ENCODE data around the gene ECEL1.
"Not testable (repeated sequence)": the region's sequence is repeated elsewhere in the genome, so short reads cannot be mapped to it uniquely, and the experiment has no call there.

ECEL1 gene

DNA sequence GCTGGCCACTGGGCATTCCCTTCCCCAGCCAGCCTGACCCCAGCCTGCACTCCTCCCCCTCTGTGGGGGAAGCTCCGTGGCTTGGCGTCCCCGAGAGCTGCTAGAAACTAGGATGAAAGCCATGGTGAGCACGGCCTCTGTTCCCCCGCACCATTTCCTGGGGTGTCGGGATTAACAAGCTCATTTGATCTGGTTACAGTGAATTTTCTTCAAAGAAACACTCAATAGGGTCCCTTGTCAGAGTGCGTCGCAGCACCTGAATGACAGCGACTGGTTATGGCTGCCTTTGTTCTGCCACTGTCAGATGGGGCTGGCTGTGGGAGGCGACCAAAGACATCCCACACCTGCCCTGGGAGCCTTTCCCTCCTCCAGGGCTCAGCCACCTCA, 39.3 kb downstream of the ECEL1 start:
- Histone ChIP-seq H3K9me3 (ENCODE audit: control insufficient read depth in 1 of 2, low read length in 2 of 2) (no peaks in the 10 kb centered on the region), H3K4me1 (ENCODE audit: control insufficient read depth in 1 of 2, insufficient read depth in 2 of 2, low read length in 2 of 2) (no peaks in the 10 kb centered on the region), H3K36me3 (ENCODE audit: control insufficient read depth in 1 of 2, insufficient read depth in 2 of 2, low read length in 2 of 2) (no peaks in the 10 kb centered on the region), H3K4me3 (ENCODE audit: low read depth in 1 of 2, low read length in 2 of 2) (no peak overlapping the region), H3K27ac (ENCODE audit: low read length) (no peak overlapping the region), H3K27me3 (ENCODE audit: low read depth, low read length) (no peaks in the 10 kb centered on the region)

DNA sequence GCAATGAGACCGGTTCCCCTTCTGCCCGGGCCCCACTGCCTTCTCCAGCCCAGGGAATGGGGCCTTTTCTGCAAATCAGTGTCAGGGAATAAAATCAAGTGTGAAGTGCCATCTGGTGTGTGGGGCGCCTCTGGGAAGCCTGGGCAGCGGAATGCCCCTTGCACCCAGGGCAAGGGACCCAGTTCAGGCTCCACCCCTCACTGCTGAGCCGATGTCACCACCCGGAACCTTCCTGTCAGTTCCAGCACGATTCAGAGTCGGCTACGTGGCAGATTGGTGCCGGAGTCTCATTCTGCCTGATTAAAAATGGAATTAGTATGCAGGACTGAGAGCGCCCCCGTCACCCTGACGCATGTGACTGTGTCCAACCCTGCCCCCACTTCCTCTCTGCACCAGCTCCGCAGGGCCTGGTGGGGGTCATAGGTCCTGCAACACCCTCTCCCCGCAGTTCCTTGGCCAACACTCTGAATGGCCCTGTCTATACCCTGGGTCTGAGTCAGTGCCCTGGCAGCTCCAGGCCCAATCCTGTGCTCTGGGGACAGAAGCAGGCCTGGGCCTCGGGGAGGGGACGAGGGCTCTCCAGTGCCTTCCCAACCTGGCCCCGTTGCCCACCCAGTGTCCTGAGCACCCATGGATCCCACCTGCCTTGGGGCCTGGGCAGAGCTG, 39.9 kb downstream of the ECEL1 start:
- Histone ChIP-seq H3K27ac (ENCODE audit: low read length) (no peak overlapping the region), H3K9me3 (ENCODE audit: control insufficient read depth in 1 of 2, low read length in 2 of 2) (no peaks in the 10 kb centered on the region), H3K36me3 (ENCODE audit: control insufficient read depth in 1 of 2, insufficient read depth in 2 of 2, low read length in 2 of 2) (no peaks in the 10 kb centered on the region), H3K4me3 (ENCODE audit: low read depth in 1 of 2, low read length in 2 of 2) (no peak overlapping the region), H3K4me1 (ENCODE audit: control insufficient read depth in 1 of 2, insufficient read depth in 2 of 2, low read length in 2 of 2) (no peaks in the 10 kb centered on the region), H3K27me3 (ENCODE audit: low read depth, low read length) (no peaks in the 10 kb centered on the region)

DNA sequence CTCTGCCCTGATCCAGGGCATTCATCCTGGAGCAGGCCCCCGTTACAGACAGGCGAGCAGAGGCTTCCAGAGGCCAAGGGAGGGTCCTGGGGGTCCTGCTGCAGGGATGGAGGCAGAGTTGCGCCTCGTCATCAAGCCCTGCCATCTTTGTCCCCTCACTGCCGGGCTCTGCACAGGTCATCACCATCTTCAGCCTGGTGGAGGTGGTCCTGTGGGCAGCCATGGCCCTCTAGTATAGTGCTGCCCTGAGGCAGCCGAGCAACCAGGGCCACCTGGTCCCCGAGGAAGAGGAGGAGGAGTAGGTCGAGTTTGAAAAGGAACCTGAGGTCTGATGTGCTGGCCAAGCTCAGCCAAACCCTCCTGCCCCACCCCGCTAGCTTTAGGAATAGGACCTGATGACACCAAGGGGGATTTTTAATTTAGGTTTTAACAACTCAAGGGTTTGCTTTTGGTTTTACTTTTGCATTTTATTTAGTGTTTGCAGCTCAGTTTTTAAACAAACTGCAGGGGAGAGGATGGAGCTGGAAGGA, 40.5 kb downstream of the ECEL1 start:
- Histone ChIP-seq H3K27me3 (ENCODE audit: low read depth, low read length) (no peaks in the 10 kb centered on the region), H3K36me3 (ENCODE audit: control insufficient read depth in 1 of 2, insufficient read depth in 2 of 2, low read length in 2 of 2) (no peaks in the 10 kb centered on the region), H3K27ac (ENCODE audit: low read length) (no peak overlapping the region), H3K9me3 (ENCODE audit: control insufficient read depth in 1 of 2, low read length in 2 of 2) (no peaks in the 10 kb centered on the region), H3K4me3 (ENCODE audit: low read depth in 1 of 2, low read length in 2 of 2) (no peak overlapping the region), H3K4me1 (ENCODE audit: control insufficient read depth in 1 of 2, insufficient read depth in 2 of 2, low read length in 2 of 2) (no peaks in the 10 kb centered on the region)

DNA sequence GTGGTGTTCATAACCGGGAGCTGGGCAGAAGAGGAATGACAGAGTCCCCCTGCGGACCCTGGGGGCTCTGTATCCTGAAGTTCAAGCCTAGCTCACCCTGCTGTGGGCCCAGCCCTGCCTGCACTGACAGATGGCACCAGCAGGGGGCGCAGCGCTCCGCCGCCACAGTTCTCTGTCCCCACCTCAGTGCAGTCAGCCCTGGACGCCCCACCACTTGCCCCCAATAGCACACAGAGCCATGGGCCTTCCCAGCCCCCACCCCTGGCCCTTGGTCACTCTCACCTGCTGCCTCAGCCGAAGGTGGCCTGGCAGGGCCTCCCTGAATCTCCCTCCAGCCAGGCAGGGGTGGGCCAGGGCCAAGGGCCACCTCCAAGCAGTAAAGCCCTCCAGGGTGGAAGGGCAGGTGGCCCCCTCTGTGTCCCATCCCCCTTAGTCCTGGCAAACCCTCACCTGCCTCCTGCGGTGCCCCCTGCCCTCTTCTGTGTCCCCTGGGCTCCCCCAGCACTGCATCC, 41.3 kb downstream of the ECEL1 start:
- H3K4me1 ChIP-seq (ENCODE audit: control insufficient read depth in 1 of 2, insufficient read depth in 2 of 2, low read length in 2 of 2); H3K9me3 ChIP-seq (ENCODE audit: control insufficient read depth in 1 of 2, low read length in 2 of 2); H3K4me3 ChIP-seq (ENCODE audit: low read depth in 1 of 2, low read length in 2 of 2); H3K36me3 ChIP-seq (ENCODE audit: control insufficient read depth in 1 of 2, insufficient read depth in 2 of 2, low read length in 2 of 2); H3K27ac ChIP-seq (ENCODE audit: low read length); H3K27me3 ChIP-seq (ENCODE audit: low read depth, low read length): not testable (repeated sequence)

DNA sequence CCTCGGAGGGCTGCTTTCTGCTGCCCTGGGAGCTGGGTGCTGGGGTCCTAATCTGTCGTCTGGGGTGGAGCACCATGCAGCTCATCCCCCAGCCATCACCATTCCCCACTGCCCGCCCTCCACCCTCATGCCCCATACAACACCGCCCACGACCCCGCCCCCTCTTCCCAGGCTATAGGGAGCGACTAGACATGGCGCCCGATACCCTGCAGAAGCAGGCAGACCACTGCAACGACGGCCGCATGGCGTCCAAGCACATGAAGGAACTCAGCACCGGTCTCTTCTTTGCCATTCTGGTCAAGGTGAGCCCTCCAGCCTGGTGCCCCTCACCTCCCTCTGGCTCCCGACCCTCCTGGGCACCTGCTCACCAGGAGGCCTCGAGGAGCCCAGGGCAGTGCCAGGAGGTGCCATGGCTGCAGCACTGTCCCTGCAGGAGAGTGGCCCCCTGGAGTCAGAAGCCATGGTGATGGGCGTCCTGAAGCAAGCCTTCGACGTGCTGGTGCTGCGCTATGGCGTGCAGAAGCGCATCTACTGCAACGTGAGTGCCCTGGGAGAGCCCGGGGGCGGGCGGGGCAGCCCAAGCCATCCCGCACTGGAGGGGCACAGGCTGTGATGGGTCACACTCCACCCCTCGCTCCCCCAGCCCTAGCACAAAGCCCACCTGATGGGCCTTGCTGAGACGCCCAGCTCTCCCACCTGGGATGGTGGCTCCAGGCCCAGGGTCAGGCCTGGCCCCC, 42.3 kb downstream of the ECEL1 start:
- not testable (repeated sequence) for H3K27me3 ChIP-seq (ENCODE audit: low read depth, low read length); H3K4me1 ChIP-seq (ENCODE audit: control insufficient read depth in 1 of 2, insufficient read depth in 2 of 2, low read length in 2 of 2); H3K9me3 ChIP-seq (ENCODE audit: control insufficient read depth in 1 of 2, low read length in 2 of 2); H3K36me3 ChIP-seq (ENCODE audit: control insufficient read depth in 1 of 2, insufficient read depth in 2 of 2, low read length in 2 of 2); H3K27ac ChIP-seq (ENCODE audit: low read length); H3K4me3 ChIP-seq (ENCODE audit: low read depth in 1 of 2, low read length in 2 of 2)

DNA sequence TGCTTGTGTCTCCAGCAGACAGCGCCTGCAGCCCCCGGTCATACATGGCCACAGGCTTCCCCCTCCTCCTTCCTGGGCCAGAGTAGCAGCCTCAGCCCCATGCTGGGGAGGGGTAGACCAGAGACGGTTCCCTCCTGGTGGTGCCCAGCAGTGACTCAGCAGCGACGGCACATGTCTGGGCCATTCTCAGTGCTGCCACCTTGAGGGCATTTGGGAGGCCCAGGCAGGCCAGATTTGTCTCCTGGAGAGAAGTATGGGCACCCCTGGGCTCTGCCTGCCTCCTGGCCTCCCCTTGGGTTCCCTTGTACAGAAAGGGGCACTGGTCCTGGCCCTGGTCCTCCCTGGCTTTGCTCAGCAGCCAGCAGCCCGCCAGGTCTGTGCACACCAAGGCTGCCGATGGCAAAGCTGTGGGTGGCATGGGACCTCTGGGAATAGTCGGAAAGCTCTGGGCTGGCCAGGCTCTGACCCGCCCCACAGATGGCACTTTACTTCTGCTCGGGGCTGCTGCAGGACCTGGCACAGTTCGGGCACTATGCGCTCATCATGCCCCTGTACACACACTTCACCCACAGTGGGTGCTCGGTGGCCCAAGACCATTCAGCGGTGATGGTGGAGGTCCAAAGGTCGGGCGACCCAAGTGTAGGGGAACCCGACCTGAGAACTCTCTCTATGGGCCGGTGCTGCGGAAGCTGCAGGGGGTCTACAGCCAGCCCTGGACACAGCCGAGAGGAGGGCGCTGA, 43.1 kb downstream of the ECEL1 start:
- no peaks in the 10 kb centered on the region for H3K27me3 ChIP-seq (ENCODE audit: low read depth, low read length)
- H3K27ac ChIP-seq (ENCODE audit: low read length) = no peak overlapping the region
- no peak overlapping the region for H3K4me3 ChIP-seq (ENCODE audit: low read depth in 1 of 2, low read length in 2 of 2)
- H3K9me3 ChIP-seq (ENCODE audit: control insufficient read depth in 1 of 2, low read length in 2 of 2) = no peaks in the 10 kb centered on the region
- H3K36me3 ChIP-seq (ENCODE audit: control insufficient read depth in 1 of 2, insufficient read depth in 2 of 2, low read length in 2 of 2) = no peaks in the 10 kb centered on the region
- H3K4me1 ChIP-seq (ENCODE audit: control insufficient read depth in 1 of 2, insufficient read depth in 2 of 2, low read length in 2 of 2) = no peaks in the 10 kb centered on the region

DNA sequence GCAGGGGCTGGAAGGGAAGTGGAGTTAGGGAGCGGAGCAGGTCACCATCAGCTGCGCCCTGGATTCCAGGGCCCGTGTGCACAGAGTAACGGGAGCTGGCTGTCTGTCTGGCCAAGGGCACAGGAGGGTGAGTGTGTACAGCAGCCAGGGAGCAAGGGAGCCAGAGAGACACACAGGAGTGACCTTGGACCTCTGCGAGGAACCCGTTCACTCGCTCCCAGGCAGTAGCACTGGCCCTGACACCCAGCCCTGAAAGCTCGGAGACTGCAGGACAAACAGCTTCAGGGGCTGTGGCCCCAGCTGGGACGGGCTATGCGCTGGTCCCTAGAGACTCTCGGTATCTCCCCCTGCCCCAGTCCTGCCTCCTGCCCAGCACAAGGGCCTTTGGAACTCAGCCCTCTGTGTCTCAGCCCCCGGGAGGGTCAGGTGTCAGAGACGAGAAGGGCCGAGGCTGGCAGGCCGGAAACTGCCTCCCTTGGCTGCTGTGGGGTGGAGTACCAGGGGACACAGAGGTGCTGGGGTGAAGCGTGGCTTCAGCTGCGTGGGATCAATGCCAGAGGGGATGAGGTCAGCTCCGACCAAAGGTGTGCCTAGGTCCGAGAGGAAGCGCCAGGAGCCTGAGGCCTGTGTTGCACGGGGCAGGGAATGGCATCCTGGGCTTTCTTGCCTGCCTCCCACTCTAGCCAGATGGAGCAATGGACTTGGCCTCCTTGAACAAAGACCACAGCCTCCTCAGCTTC, 43.8 kb downstream of the ECEL1 start:
- not testable (repeated sequence) for H3K36me3 ChIP-seq (ENCODE audit: control insufficient read depth in 1 of 2, insufficient read depth in 2 of 2, low read length in 2 of 2); H3K27me3 ChIP-seq (ENCODE audit: low read depth, low read length)

DNA sequence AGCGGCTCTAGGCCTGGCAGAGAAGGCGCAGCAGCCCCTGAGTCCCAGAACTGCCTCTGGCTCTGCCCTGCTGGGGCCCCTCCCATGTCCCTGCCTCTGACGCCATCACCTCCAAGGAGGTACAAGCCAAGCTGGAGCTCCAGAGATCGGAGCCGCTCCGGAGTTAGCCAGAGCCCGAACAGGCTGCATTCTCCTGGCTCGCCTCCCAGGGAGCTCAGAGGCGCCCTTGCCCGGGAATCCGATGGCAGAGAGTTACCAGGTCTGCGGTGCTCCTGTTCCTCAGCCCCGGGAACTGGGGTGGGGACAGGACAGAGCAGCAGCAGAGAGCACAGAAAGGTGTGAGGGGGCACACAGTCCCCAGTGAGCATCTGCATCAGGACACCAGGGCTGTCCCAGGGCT, 44.6 kb downstream of the ECEL1 start:
- not testable (repeated sequence) for H3K27me3 ChIP-seq (ENCODE audit: low read depth, low read length); H3K4me1 ChIP-seq (ENCODE audit: control insufficient read depth in 1 of 2, insufficient read depth in 2 of 2, low read length in 2 of 2); H3K27ac ChIP-seq (ENCODE audit: low read length); H3K9me3 ChIP-seq (ENCODE audit: control insufficient read depth in 1 of 2, low read length in 2 of 2); H3K36me3 ChIP-seq (ENCODE audit: control insufficient read depth in 1 of 2, insufficient read depth in 2 of 2, low read length in 2 of 2); H3K4me3 ChIP-seq (ENCODE audit: low read depth in 1 of 2, low read length in 2 of 2)

More for the DNA sequence above, 43.8 kb downstream of the ECEL1 start:
- not testable (repeated sequence) for H3K27ac ChIP-seq (ENCODE audit: low read length); H3K4me1 ChIP-seq (ENCODE audit: control insufficient read depth in 1 of 2, insufficient read depth in 2 of 2, low read length in 2 of 2); H3K4me3 ChIP-seq (ENCODE audit: low read depth in 1 of 2, low read length in 2 of 2); H3K9me3 ChIP-seq (ENCODE audit: control insufficient read depth in 1 of 2, low read length in 2 of 2)

DNA sequence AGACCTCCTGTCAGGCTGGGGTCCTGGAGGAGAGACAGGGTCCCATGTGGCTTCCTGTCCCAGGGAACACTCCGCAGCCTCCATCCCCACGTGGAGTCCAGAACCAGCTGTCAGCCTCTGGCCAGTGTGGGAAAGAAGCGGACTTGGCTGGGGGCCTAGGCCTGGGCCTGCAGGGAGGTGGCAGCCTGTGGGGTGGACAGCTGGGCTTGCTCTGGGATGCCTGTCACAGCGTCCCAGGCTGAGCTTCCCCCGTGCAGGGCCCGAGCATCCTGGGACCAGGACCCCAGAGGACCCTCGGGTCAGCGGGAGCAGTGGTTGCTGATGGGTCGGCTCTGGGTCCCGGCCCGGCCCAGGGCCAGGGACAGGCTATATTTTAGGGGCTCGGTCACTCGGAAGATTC, 45.2 kb downstream of the ECEL1 start:
- H3K4me1 ChIP-seq (ENCODE audit: control insufficient read depth in 1 of 2, insufficient read depth in 2 of 2, low read length in 2 of 2); H3K36me3 ChIP-seq (ENCODE audit: control insufficient read depth in 1 of 2, insufficient read depth in 2 of 2, low read length in 2 of 2); H3K4me3 ChIP-seq (ENCODE audit: low read depth in 1 of 2, low read length in 2 of 2); H3K27me3 ChIP-seq (ENCODE audit: low read depth, low read length); H3K9me3 ChIP-seq (ENCODE audit: control insufficient read depth in 1 of 2, low read length in 2 of 2); H3K27ac ChIP-seq (ENCODE audit: low read length): not testable (repeated sequence)

DNA sequence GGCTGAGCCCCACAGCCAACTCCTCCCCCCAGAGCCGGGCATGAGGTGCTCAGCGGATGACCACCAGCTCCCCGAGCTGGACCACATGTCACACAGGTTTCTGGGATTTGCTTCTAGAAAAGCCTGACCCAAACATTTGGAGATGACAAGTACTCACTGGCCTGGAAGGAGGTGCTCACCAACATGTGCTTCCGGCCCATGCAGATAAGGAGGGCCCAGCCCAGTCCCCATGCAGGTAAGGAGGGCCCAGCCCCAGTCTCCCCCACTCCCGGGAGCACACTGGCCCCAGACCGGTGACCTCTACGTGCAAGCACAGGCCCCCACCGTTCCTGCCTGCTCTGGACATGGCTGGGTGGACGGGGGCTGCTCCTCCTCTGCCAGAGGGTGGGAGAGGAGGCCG, 45.7 kb downstream of the ECEL1 start:
- not testable (repeated sequence) for H3K4me1 ChIP-seq (ENCODE audit: control insufficient read depth in 1 of 2, insufficient read depth in 2 of 2, low read length in 2 of 2); H3K27me3 ChIP-seq (ENCODE audit: low read depth, low read length); H3K9me3 ChIP-seq (ENCODE audit: control insufficient read depth in 1 of 2, low read length in 2 of 2); H3K4me3 ChIP-seq (ENCODE audit: low read depth in 1 of 2, low read length in 2 of 2); H3K27ac ChIP-seq (ENCODE audit: low read length); H3K36me3 ChIP-seq (ENCODE audit: control insufficient read depth in 1 of 2, insufficient read depth in 2 of 2, low read length in 2 of 2)

DNA sequence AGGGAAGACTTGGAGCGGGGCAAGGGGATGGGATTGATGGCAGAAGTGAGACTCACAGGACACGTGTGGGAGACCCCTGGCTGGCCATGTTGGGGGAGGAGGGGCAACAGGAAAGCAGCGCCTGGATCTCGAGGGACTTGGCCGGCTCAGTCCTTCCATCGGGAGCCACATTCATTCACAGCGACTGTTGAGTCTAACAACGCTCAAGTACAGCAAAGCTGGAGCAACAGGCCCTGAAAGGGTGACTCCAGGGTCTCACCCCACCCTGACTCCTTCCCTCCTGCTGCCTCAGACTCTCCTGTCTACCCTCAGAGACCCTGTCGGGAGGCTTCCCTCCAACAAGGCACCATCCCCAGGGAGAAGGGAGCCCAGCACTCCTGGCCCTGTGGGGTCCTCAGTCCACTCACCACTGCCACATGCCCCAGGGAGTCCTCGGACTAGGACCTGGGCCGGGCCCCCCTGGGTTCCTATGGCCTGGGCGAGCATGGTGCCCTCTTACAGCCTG, 46.4 kb downstream of the ECEL1 start:
- Histone ChIP-seq H3K27ac (ENCODE audit: low read length) (no peak overlapping the region), H3K36me3 (ENCODE audit: control insufficient read depth in 1 of 2, insufficient read depth in 2 of 2, low read length in 2 of 2) (no peaks in the 10 kb centered on the region), H3K27me3 (ENCODE audit: low read depth, low read length) (no peaks in the 10 kb centered on the region), H3K4me1 (ENCODE audit: control insufficient read depth in 1 of 2, insufficient read depth in 2 of 2, low read length in 2 of 2) (no peaks in the 10 kb centered on the region), H3K4me3 (ENCODE audit: low read depth in 1 of 2, low read length in 2 of 2) (no peak overlapping the region), H3K9me3 (ENCODE audit: control insufficient read depth in 1 of 2, low read length in 2 of 2) (no peaks in the 10 kb centered on the region)
